K562 (cell line): ENCODE measurements around the gene CD40. TPM values are rescaled to one million over a fixed set of nuclear protein-coding genes. Genes with fewer than 3 reads are reported as not detected.

Experiments used
- CC2D1A ChIP-seq: fragments of 450-650 bp; IDR thresholded peaks from 2 replicates; pipeline ENCODE4 v1.6.1; 2017; ENCODE audit warnings: mild to moderate bottlenecking
- HDAC2 ChIP-seq: fragments of 450-650 bp; IDR thresholded peaks from 2 replicates; pipeline ENCODE4 v1.6.1; 2016; ENCODE audit warnings: mild to moderate bottlenecking
- HSF4 ChIP-seq: fragments of 250-450 bp; sonication (Bioruptor Pico); IDR thresholded peaks from 2 replicates; pipeline ENCODE4 v2.1.2; 2022; ENCODE audit warnings: mild to moderate bottlenecking, moderate library complexity, borderline replicate concordance
- KLF6 ChIP-seq: fragments of 250-450 bp; sonication (Bioruptor Pico); IDR thresholded peaks from 2 replicates; pipeline ENCODE4 v1.4.0; 2020; ENCODE audit warnings: mild to moderate bottlenecking, moderate library complexity, borderline replicate concordance
- SIN3B ChIP-seq: fragments of 450-650 bp; IDR thresholded peaks from 2 replicates; pipeline ENCODE4 v1.6.1; 2017; ENCODE audit warnings: low read depth, mild to moderate bottlenecking, moderate library complexity
- SIX5 ChIP-seq, 2 experiments: IDR thresholded peaks; 2 replicates each; pipeline ENCODE4 v1.6.1; 2011; ENCODE audit warnings: low read length in 2 of 2, borderline replicate concordance in 1 of 2, low read depth in 1 of 2, mild to moderate bottlenecking in 1 of 2, moderate library complexity in 1 of 2; ENCODE audit not compliant: insufficient read depth in 1 of 2
- TEAD1 ChIP-seq, 2 experiments: fragments of 450-650 bp in 1 of 2; sonication (generic) in 1 of 2; formaldehyde crosslinking; IDR thresholded peaks; 2 replicates each; pipeline versions ENCODE4 v1.4.0 to v1.8.0; 2020 to 2022; ENCODE audit warnings: mild to moderate bottlenecking in 2 of 2, missing genetic modification reagents in 1 of 2
- U2AF1 ChIP-seq: fragments of 200-400 bp; formaldehyde crosslinking; optimal IDR thresholded peaks from 2 replicates; pipeline ENCODE3; 2017; ENCODE audit warnings: mild to moderate bottlenecking, low read depth, low read length, moderate library complexity
- ZNF316 ChIP-seq: fragments of 450-650 bp; IDR thresholded peaks from 2 replicates; pipeline ENCODE4 v1.6.1; 2016
- polyA plus RNA-seq, 8 experiments: library from polyadenylated mRNA; depleted of rRNA in 4 of 8; stranded (reverse) in 5 of 8; unstranded in 3 of 8; fragments of >200 nt; fragmentation: Nextera tagmentation in 2 of 8; fragmentation: Illumina TruSeq in 1 of 8; extraction: Ambion mirVana in 2 of 8; extraction: Trizol in 1 of 8; gene quantifications; 2 replicates each; pipeline versions ENCODE4 v1.2.1 to v1.2.3, GENCODE V29; 2011 to 2014; ENCODE audit warnings: inconsistent platforms in 1 of 8, missing spikeins in 1 of 8
- total RNA-seq, 7 experiments: library from RNA; depleted of rRNA in 6 of 7; stranded (reverse); fragments of >200 nt in 6 of 7; fragmentation: Illumina TruSeq in 2 of 7; extraction: Trizol in 2 of 7; gene quantifications; 2 replicates each; pipeline versions ENCODE4 v1.2.1 to v1.2.3, GENCODE V29; 2011 to 2021; ENCODE audit warnings: low replicate concordance in 1 of 7
- TF ChIP-seq, protein P1 (sequence below), 3 experiments: fragments of 200-800 bp in 1 of 3; sonication (Bioruptor generic) in 1 of 3; sonication (generic) in 1 of 3; formaldehyde crosslinking in 1 of 3; IDR thresholded peaks; 2 replicates each; pipeline versions ENCODE4 v1.6.1 to v1.8.0; 2016 to 2022; ENCODE audit warnings: mild to moderate bottlenecking in 2 of 3, missing compliant biosample characterization in 2 of 3, missing genetic modification characterization in 2 of 3, missing genetic modification reagents in 1 of 3

Gene CD40
- total and polyA plus RNA-seq, 9 of the 15 experiments (the other 6 are each of a cell fraction or from before 2014, with no cell fraction given) = 0.76 to 3.7 (median 1.6) TPM

- TF ChIP-seq SIN3B (no peak), ZNF316 (peak; percentile 3; the same call in 1 of the 2 replicates), HDAC2 (no peak), HSF4 (CRISPR knock-in tag) (no peak), U2AF1 (no peak), CC2D1A (peak; percentile 45; the same call in 1 of the 2 replicates), KLF6 (CRISPR knock-in tag) (no peak), SIX5 (IDR thresholded peaks at IDR 0.05; ENCODE audit: borderline replicate concordance in 1 of 2, insufficient read depth in 1 of 2, low read depth in 1 of 2, low read length in 2 of 2) (no peak), TEAD1 (CRISPR knock-in tag; IDR thresholded peaks at IDR 0.05) (0 out of 4 replicates have a peak, but pooled peaks of 1 of the 2 experiments have one; percentile 51)
- TF ChIP-seq, protein P1, sequence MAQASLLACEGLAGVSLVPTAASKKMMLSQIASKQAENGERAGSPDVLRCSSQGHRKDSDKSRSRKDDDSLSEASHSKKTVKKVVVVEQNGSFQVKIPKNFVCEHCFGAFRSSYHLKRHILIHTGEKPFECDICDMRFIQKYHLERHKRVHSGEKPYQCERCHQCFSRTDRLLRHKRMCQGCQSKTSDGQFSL (CRISPR knock-in tag; IDR thresholded peaks at IDR 0.05) = peak; percentile 67; the same call in 1 of the 2 replicates
- TF ChIP-seq, protein P1 (tag; IDR thresholded peaks at IDR 0.05) = no peak
Measured at GRCh38 chr20:46132705-46133120, 14.6 kb downstream of the CD40 start (continued).
